Left lung (tissue), 10 donors: Measurements from ENCODE around the gene RYR3. TPM values are rescaled to one million over a fixed set of nuclear protein-coding genes. Genes with fewer than 3 reads are reported as not detected.
A peak's percentile ranks its signal among the peaks of the same experiment; 100 is the strongest.

Experiments used
- ATAC-seq: fragments of 200-7000 bp; cut with Tn5 transposase; one replicate; pipeline ENCODE4 v1.9.1; 2020; ENCODE audit warnings: moderate library complexity
- DNase-seq, 4 donors: peaks; one replicate each; pipeline ENCODE4 v3.0.0-alpha.2; 2013 to 2020
- H3K27ac ChIP-seq, 2 donors: fragments of 200-600 bp; sonication (generic) in 1 of 2; one replicate each; pipeline versions ENCODE4 v1.5.0 to v1.8.0; 2020 to 2021
- H3K27me3 ChIP-seq, 2 donors: fragments of 200-600 bp; sonication (generic) in 1 of 2; one replicate each; pipeline versions ENCODE4 v1.5.0 to v1.8.0; 2020 to 2021
- H3K36me3 ChIP-seq, 2 donors: fragments of 200-600 bp; sonication (generic) in 1 of 2; one replicate each; pipeline versions ENCODE4 v1.5.0 to v1.8.0; 2020 to 2021
- H3K4me1 ChIP-seq, 2 donors: fragments of 200-600 bp; one replicate each; pipeline ENCODE4 v1.8.0; 2021
- H3K4me3 ChIP-seq, 2 donors: fragments of 200-600 bp; sonication (generic) in 1 of 2; one replicate each; pipeline versions ENCODE4 v1.5.0 to v1.8.0; 2020 to 2021; ENCODE audit warnings: mild to moderate bottlenecking in 1 of 2
- H3K9me3 ChIP-seq, 2 donors: fragments of 200-600 bp; sonication (generic) in 1 of 2; one replicate each; pipeline versions ENCODE4 v1.5.0 to v1.8.0; 2020 to 2021
- intact Hi-C, 2 donors: fragments of 100-400 bp; cut with DNase I; formaldehyde crosslinking; loops; one replicate each; pipeline versions ENCODE4 v1.11.2 to v1.14.2; 2022
- polyA plus RNA-seq, 6 donors: library from polyadenylated mRNA; unstranded; fragments of 120-200 nt; gene quantifications; one replicate each; pipeline ENCODE4 v1.2.1, GENCODE V29; 2013; ENCODE audit not compliant: insufficient read length in 6 of 6
- total RNA-seq, 2 donors: library from RNA; stranded (reverse); fragmentation: NEBNext Ultra II Directional; extraction: Animal tissue kit (Norgen Biotek cat#: 25700); gene quantifications; one replicate each; pipeline ENCODE4 v1.2.1, GENCODE V29; 2021
- TF ChIP-seq, protein P1 (sequence below), 2 donors: fragments of 200-600 bp; sonication (generic) in 1 of 2; IDR thresholded peaks; one replicate each; pipeline versions ENCODE4 v1.5.0 to v1.8.0; 2021; ENCODE audit warnings: antibody characterized with exemption in 2 of 2
- donor health status: DM: no; HTN: yes; CAD: no.
- donor health status: DM: no; HTN: no; CAD: no.

The RYR3 gene
- total and polyA plus RNA-seq, 8 donors, result 0.24 to 12.6 (median 8.6) TPM

DNA sequence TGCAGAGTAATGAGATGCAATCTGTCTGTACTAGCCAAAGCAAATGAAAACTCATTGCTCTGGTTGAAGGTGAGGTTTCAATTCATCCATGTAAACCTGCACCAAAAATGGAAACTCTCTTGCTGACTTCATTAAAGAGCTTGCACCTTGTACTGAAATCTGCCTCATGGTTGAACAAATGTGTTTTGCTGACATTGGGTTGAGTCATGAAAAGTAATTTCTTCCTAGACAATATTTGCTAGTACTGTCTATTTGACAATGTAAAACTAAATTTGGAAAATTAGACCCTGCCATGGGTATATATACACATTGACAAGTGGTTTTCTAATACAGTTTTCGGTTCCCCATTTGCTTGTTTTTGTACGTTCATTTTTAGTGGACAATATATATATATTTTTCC is 33.3 kb downstream of the RYR3 start:
- DNase-seq, result no peak
- TF ChIP-seq, protein P1, sequence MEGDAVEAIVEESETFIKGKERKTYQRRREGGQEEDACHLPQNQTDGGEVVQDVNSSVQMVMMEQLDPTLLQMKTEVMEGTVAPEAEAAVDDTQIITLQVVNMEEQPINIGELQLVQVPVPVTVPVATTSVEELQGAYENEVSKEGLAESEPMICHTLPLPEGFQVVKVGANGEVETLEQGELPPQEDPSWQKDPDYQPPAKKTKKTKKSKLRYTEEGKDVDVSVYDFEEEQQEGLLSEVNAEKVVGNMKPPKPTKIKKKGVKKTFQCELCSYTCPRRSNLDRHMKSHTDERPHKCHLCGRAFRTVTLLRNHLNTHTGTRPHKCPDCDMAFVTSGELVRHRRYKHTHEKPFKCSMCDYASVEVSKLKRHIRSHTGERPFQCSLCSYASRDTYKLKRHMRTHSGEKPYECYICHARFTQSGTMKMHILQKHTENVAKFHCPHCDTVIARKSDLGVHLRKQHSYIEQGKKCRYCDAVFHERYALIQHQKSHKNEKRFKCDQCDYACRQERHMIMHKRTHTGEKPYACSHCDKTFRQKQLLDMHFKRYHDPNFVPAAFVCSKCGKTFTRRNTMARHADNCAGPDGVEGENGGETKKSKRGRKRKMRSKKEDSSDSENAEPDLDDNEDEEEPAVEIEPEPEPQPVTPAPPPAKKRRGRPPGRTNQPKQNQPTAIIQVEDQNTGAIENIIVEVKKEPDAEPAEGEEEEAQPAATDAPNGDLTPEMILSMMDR (IDR thresholded peaks at IDR 0.05), result no peak
- Histone ChIP-seq H3K27me3 (no peaks in the 10 kb centered on the region), H3K36me3 (no peaks in the 10 kb centered on the region), H3K4me1 (no peaks in the 10 kb centered on the region), H3K4me3 (no peak overlapping the region), H3K27ac (no peak overlapping the region), H3K9me3 (peaks cover 0 to 4% of the 10 kb centered on the region in 2 donors)
- intact Hi-C loops, result no loop called here
- no peak for ATAC-seq

DNA sequence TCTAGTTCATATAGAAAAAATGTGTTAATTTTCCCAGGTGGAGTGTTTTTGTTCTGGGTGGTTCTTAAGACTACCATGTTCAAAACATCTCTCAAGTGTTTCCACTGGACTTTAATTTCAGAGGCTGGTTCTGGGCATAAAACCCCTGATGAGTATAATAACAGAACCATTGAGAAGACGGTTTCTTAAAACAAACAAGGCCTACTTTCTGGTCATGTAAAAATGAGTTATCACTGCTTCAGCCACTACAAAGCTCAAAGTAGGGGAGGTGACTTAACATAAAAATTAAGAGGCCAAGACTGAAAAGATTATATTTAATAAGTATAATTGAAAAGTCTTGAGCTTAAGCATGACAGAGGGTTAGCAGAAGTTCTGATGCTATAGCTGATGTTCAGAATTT is 33.8 kb downstream of the RYR3 start:
- no peak overlapping the region for H3K27ac ChIP-seq
- no peak overlapping the region for H3K4me3 ChIP-seq
- intact Hi-C loops, result no loop called here
- no peaks in the 10 kb centered on the region for H3K27me3 ChIP-seq
- no peak for ATAC-seq
- H3K4me1 ChIP-seq, result no peaks in the 10 kb centered on the region
- DNase-seq, result no peak
- peaks cover 0 to 4% of the 10 kb centered on the region in 2 donors for H3K9me3 ChIP-seq
- TF ChIP-seq, protein P1 (IDR thresholded peaks at IDR 0.05), result no peak
- no peaks in the 10 kb centered on the region for H3K36me3 ChIP-seq

DNA sequence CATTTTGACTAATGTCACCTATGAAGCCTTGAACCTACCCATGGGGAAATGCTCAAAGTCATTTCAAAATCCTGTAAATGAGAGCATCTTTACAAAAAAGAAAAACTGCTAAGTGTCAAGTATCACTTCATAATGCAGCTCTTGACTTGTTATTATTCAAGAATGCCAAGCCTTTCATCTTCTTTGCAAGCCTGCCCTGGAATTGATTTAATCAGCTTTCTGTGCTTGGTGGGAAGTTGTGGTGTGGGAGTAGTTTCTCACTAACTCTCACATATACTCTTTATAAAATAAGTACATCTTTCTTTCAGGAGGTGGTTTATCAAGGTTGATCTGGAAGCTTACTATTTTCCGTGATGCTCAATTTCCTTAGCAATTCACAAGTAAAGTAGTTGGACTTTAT is 43.6 kb downstream of the RYR3 start:
- no peak overlapping the region for H3K4me3 ChIP-seq
- TF ChIP-seq, protein P1 (IDR thresholded peaks at IDR 0.05), result no peak
- no peak overlapping the region for H3K27ac ChIP-seq
- H3K36me3 ChIP-seq, result no peaks in the 10 kb centered on the region
- H3K27me3 ChIP-seq, result no peaks in the 10 kb centered on the region
- no peaks in the 10 kb centered on the region for H3K9me3 ChIP-seq
- no peaks in the 10 kb centered on the region for H3K4me1 ChIP-seq
- DNase-seq (no peak), ATAC-seq (no peak)
- intact Hi-C loops, result no loop called here

DNA sequence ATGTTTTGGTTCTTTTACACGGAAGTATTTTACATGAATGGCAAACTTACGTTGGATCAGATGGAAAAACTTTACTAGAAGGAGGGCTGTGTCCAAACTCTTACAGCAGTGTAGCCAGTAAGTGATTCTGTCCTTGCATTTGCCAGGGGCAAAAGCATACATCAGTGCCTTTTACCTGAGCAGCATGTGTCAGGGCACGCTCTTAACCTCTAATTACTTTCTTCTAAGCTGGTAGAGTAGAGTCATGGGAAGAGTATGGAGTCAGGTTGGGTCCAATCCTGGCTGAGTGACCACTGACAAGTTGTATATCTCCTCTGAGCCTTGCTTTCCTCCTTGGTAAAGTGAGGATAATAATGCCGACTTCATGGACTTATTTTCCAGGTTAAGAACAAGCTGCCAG is 47.1 kb downstream of the RYR3 start:
- Histone ChIP-seq H3K27me3 (no peaks in the 10 kb centered on the region), H3K4me1 (no peaks in the 10 kb centered on the region), H3K36me3 (no peaks in the 10 kb centered on the region), H3K4me3 (no peak overlapping the region), H3K9me3 (no peaks in the 10 kb centered on the region), H3K27ac (no peak overlapping the region)
- TF ChIP-seq, protein P1 (IDR thresholded peaks at IDR 0.05), result no peak
- DNase-seq, result no peak
- intact Hi-C loops, result no loop called here
- ATAC-seq, result no peak

DNA sequence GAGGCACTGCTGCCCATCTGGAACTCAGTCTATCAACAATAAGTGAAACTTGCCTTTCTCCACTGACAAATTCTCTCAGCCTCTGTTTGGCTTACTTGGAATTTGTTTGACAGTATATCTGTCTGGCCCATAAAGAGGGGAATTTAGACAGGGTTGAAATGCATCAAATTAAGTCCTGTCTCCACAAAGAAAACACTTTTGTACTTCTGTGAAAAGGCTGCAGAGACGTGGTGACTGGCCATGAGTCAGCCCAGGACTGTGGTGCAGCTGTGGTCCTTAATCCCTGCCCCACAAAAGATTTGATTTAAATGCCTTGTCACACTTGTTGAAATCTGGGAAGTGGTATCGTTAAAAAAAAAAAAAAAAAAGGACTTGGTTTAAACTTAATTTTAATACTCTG is 47.5 kb downstream of the RYR3 start:
- TF ChIP-seq, protein P1 (IDR thresholded peaks at IDR 0.05), result no peak
- H3K36me3 ChIP-seq, result no peaks in the 10 kb centered on the region
- no peak overlapping the region for H3K4me3 ChIP-seq
- ATAC-seq (peak; percentile 24), DNase-seq (no peak)
- no peaks in the 10 kb centered on the region for H3K9me3 ChIP-seq
- H3K27ac ChIP-seq, result no peak overlapping the region
- no peaks in the 10 kb centered on the region for H3K27me3 ChIP-seq
- intact Hi-C loops, result no loop called here
- H3K4me1 ChIP-seq, result no peaks in the 10 kb centered on the region
